Liver (tissue), 9 donors: ENCODE measurements around the gene CHCHD4. TPM values are rescaled to one million over a fixed set of nuclear protein-coding genes. Genes with fewer than 3 reads are reported as not detected.

Experiments
- DNase-seq: peaks from one replicate; pipeline ENCODE4 v3.0.0-alpha.2; 2017; ENCODE audit warnings: low spot score
- H3K27ac ChIP-seq, 2 donors: one replicate each; pipeline ENCODE4 v1.7.0; 2013; ENCODE audit warnings: inconsistent platforms in 2 of 2, low read length in 2 of 2, control low read depth in 1 of 2, low read depth in 1 of 2, mild to moderate bottlenecking in 1 of 2
- H3K27me3 ChIP-seq, 4 donors: one replicate each; pipeline versions ENCODE4 v1.6.1 to v1.7.0; 2013; ENCODE audit warnings: low read length in 3 of 4, inconsistent platforms in 1 of 4, mild to moderate bottlenecking in 1 of 4, moderate library complexity in 1 of 4; ENCODE audit not compliant: control insufficient read depth in 4 of 4, insufficient read depth in 4 of 4
- H3K36me3 ChIP-seq, 4 donors: one replicate each; pipeline versions ENCODE4 v1.6.1 to v1.7.0; 2013; ENCODE audit warnings: low read length in 3 of 4, mild to moderate bottlenecking in 3 of 4, low read depth in 1 of 4, moderate library complexity in 1 of 4; ENCODE audit not compliant: control insufficient read depth in 4 of 4, insufficient read depth in 3 of 4
- H3K4me1 ChIP-seq, 4 donors: one replicate each; pipeline versions ENCODE4 v1.6.1 to v1.7.0; 2013; ENCODE audit warnings: low read length in 3 of 4, mild to moderate bottlenecking in 3 of 4, moderate library complexity in 1 of 4; ENCODE audit not compliant: control insufficient read depth in 4 of 4, insufficient read depth in 4 of 4
- H3K4me3 ChIP-seq, 3 donors: one replicate each; pipeline versions ENCODE4 v1.6.1 to v1.7.0; 2013; ENCODE audit warnings: low read length in 3 of 3, control low read depth in 1 of 3, low read depth in 1 of 3, mild to moderate bottlenecking in 1 of 3
- H3K9ac ChIP-seq, 2 donors: one replicate each; pipeline ENCODE4 v1.7.0; 2013; ENCODE audit warnings: low read length in 2 of 2, mild to moderate bottlenecking in 2 of 2, moderate library complexity in 2 of 2, control low read depth in 1 of 2, low read depth in 1 of 2
- H3K9me3 ChIP-seq, 4 donors: one replicate each; pipeline versions ENCODE4 v1.6.1 to v1.7.0; 2013; ENCODE audit warnings: low read length in 3 of 4; ENCODE audit not compliant: control insufficient read depth in 4 of 4
- ATF3 ChIP-seq: IDR thresholded peaks from 2 replicates; pipeline ENCODE4 v1.6.1; 2016; ENCODE audit warnings: antibody characterized with exemption
- CTCF ChIP-seq: fragments of 150-350 bp; IDR thresholded peaks from 2 replicates; pipeline ENCODE4 v1.5.1; 2017; ENCODE audit warnings: improper control_type of control experiment, low read depth, low read length; ENCODE audit not compliant: missing input control
- EGR1 ChIP-seq, 2 donors: IDR thresholded peaks; 2 replicates each; pipeline ENCODE4 v1.6.1; 2016 to 2018; ENCODE audit warnings: antibody characterized with exemption in 2 of 2, low read depth in 2 of 2
- FOXA1 ChIP-seq: IDR thresholded peaks from 2 replicates; pipeline ENCODE4 v1.6.1; 2016; ENCODE audit warnings: antibody characterized with exemption
- FOXA2 ChIP-seq: IDR thresholded peaks from 2 replicates; pipeline ENCODE4 v1.6.1; 2016; ENCODE audit warnings: antibody characterized with exemption
- GABPA ChIP-seq, 2 donors: IDR thresholded peaks in 1 of 2; conservative IDR thresholded peaks in 1 of 2; 2 replicates each; pipeline ENCODE4 v1.6.1; 2016; ENCODE audit warnings: antibody characterized with exemption in 2 of 2, mild to moderate bottlenecking in 1 of 2, moderate library complexity in 1 of 2
- HNF4A ChIP-seq, 2 donors: conservative IDR thresholded peaks; 2 replicates each; pipeline ENCODE4 v1.6.1; 2016; ENCODE audit warnings: antibody characterized with exemption in 2 of 2, mild to moderate bottlenecking in 2 of 2
- HNF4G ChIP-seq: IDR thresholded peaks from 2 replicates; pipeline ENCODE4 v1.6.1; 2016; ENCODE audit warnings: antibody characterized with exemption
- JUND ChIP-seq, 2 donors: IDR thresholded peaks; 2 replicates each; pipeline ENCODE4 v1.6.1; 2016; ENCODE audit warnings: antibody characterized with exemption in 2 of 2
- MAX ChIP-seq: IDR thresholded peaks from 2 replicates; pipeline ENCODE4 v1.6.1; 2016; ENCODE audit warnings: antibody characterized with exemption
- NR2F2 ChIP-seq: IDR thresholded peaks from 2 replicates; pipeline ENCODE4 v1.6.1; 2016; ENCODE audit warnings: antibody characterized with exemption
- RAD21 ChIP-seq, 2 donors: IDR thresholded peaks; 2 replicates each; pipeline ENCODE4 v1.6.1; 2016; ENCODE audit warnings: antibody characterized with exemption in 2 of 2, mild to moderate bottlenecking in 2 of 2
- REST ChIP-seq: IDR thresholded peaks from 2 replicates; pipeline ENCODE4 v1.6.1; 2016; ENCODE audit warnings: antibody characterized with exemption, mild to moderate bottlenecking
- RXRA ChIP-seq, 2 donors: IDR thresholded peaks; 2 replicates each; pipeline ENCODE4 v1.6.1; 2017 to 2018; ENCODE audit warnings: antibody characterized with exemption in 2 of 2, mild to moderate bottlenecking in 1 of 2
- SP1 ChIP-seq: IDR thresholded peaks from 2 replicates; pipeline ENCODE4 v1.6.1; 2018; ENCODE audit warnings: antibody characterized with exemption, mild to moderate bottlenecking
- TAF1 ChIP-seq: conservative IDR thresholded peaks from 2 replicates; pipeline ENCODE4 v1.6.1; 2016; ENCODE audit warnings: antibody characterized with exemption, mild to moderate bottlenecking
- YY1 ChIP-seq: IDR thresholded peaks from 2 replicates; pipeline ENCODE4 v1.6.1; 2016; ENCODE audit warnings: antibody characterized with exemption, mild to moderate bottlenecking
- ZBTB33 ChIP-seq: IDR thresholded peaks from 2 replicates; pipeline ENCODE4 v1.6.1; 2016; ENCODE audit warnings: antibody characterized with exemption
- whole genome bisulfite sequencing: extraction: QIAGEN DNeasy Blood & Tissue Kit; methylation state at CpG from one replicate; pipeline ENCODE4 v1.1.7; 2013; 5-methylcytosine and 5-hydroxymethylcytosine counted together
- polyA plus RNA-seq, 2 donors: library from polyadenylated mRNA; stranded (reverse) in 1 of 2; unstranded in 1 of 2; fragments of 200-250 nt in 1 of 2; fragments of >200 nt in 1 of 2; fragmentation: Nextera tagmentation in 1 of 2; extraction: Ambion mirVana in 1 of 2; gene quantifications; one replicate each; pipeline versions ENCODE4 v1.2.1 to v1.2.3, GENCODE V29; 2013 to 2015
- total RNA-seq, 2 donors: library from RNA; depleted of rRNA; stranded (reverse); fragments of >200 nt; gene quantifications; one replicate each; pipeline ENCODE4 v1.2.3, GENCODE V29; 2014
- donor health status: healthy.
- donor health status: healthy.
- donor health status: healthy.
- donor health status: healthy.
- donor health status: healthy.

CHCHD4 gene
- total and polyA plus RNA-seq, 4 donors, result 7.0 to 11.3 (median 9.5) TPM

GRCh38 chr3:14158370-14158769, 33.7 kb upstream of the CHCHD4 start:
- peaks cover 0 to 7% (median 2%) of the 10 kb centered on the region in 4 donors for H3K9me3 ChIP-seq
- TF ChIP-seq HNF4G (no peak), FOXA2 (no peak), TAF1 (no peak), HNF4A (conservative IDR thresholded peaks at IDR 0.05) (no peak), GABPA (IDR thresholded peaks at IDR 0.05 in 1 of 2, conservative IDR thresholded peaks at IDR 0.05 in 1 of 2) (no peak), ZBTB33 (no peak), FOXA1 (no peak), CTCF (no peak), MAX (no peak), REST (no peak), SP1 (no peak), RXRA (IDR thresholded peaks at IDR 0.05) (no peak), JUND (IDR thresholded peaks at IDR 0.05) (no peak), YY1 (no peak), ATF3 (no peak), RAD21 (IDR thresholded peaks at IDR 0.05) (no peak), NR2F2 (no peak), EGR1 (IDR thresholded peaks at IDR 0.05; ENCODE audit: low read depth in 2 of 2) (no peak)
- 91% methylated on average over 14 of the region's 14 CpGs for WGBS
- no peak overlapping the region for H3K9ac ChIP-seq
- H3K4me1 ChIP-seq, result no peaks in the 10 kb centered on the region
- peaks cover 10 to 87% (median 74%) of the 10 kb centered on the region in 4 donors for H3K36me3 ChIP-seq
- no peak overlapping the region for H3K4me3 ChIP-seq
- no peak for DNase-seq
- no peaks in the 10 kb centered on the region for H3K27me3 ChIP-seq
- H3K27ac ChIP-seq, result no peak overlapping the region
